GM23338 (cell line): ENCODE measurements around the gene PRDM1. TPM values are rescaled to one million over a fixed set of nuclear protein-coding genes. Genes with fewer than 3 reads are reported as not detected.

Experiments used
- ATAC-seq: fragments of 200-7000 bp; cut with Tn5 transposase; 3 replicates; pipeline ENCODE4 v1.9.1; 2020
- DNase-seq: peaks from one replicate; pipeline ENCODE4 v3.0.0-alpha.2; 2015; ENCODE audit warnings: low spot score
- H2AFZ ChIP-seq: fragments of 200-600 bp; sonication (generic); 2 replicates; pipeline ENCODE4 v1.8.0; 2016; ENCODE audit warnings: antibody characterized with exemption, mild to moderate bottlenecking, moderate library complexity
- H3F3A ChIP-seq: fragments of 200-600 bp; sonication (generic); replicated peaks from 2 replicates; pipeline ENCODE4 v1.8.0; 2017; ENCODE audit warnings: antibody characterized with exemption, mixed run types, low read depth
- H3K27ac ChIP-seq: fragments of 200-600 bp; sonication (generic); 2 replicates; pipeline ENCODE4 v1.6.1; 2016; ENCODE audit warnings: low read depth
- H3K27me3 ChIP-seq: fragments of 200-600 bp; sonication (generic); 2 replicates; pipeline ENCODE4 v1.8.0; 2016; ENCODE audit warnings: mild to moderate bottlenecking, mixed run types, moderate library complexity; ENCODE audit not compliant: insufficient read depth
- H3K36me3 ChIP-seq: fragments of 200-600 bp; sonication (generic); 2 replicates; pipeline ENCODE4 v1.8.0; 2016; ENCODE audit warnings: mild to moderate bottlenecking; ENCODE audit not compliant: insufficient read depth
- H3K4me1 ChIP-seq: fragments of 200-600 bp; sonication (generic); 2 replicates; pipeline ENCODE4 v1.8.0; 2016; ENCODE audit warnings: mild to moderate bottlenecking, moderate library complexity; ENCODE audit not compliant: insufficient read depth
- H3K4me2 ChIP-seq: fragments of 200-600 bp; sonication (generic); 2 replicates; pipeline ENCODE4 v1.7.1; 2017; ENCODE audit warnings: mixed run types
- H3K4me3 ChIP-seq: fragments of 200-600 bp; sonication (generic); 2 replicates; pipeline ENCODE4 v1.6.1; 2016; ENCODE audit warnings: mixed run types
- H3K79me2 ChIP-seq: fragments of 200-600 bp; sonication (generic); replicated peaks from 2 replicates; pipeline ENCODE4 v1.8.0; 2017; ENCODE audit warnings: mild to moderate bottlenecking; ENCODE audit not compliant: insufficient read depth
- H3K9me2 ChIP-seq: fragments of 200-600 bp; sonication (generic); 2 replicates; pipeline ENCODE4 v1.8.0; 2017; ENCODE audit not compliant: insufficient read depth
- H4K20me1 ChIP-seq: fragments of 200-600 bp; sonication (generic); replicated peaks from 2 replicates; pipeline ENCODE4 v1.8.0; 2017; ENCODE audit warnings: mild to moderate bottlenecking; ENCODE audit not compliant: insufficient read depth
- H3K27ac Mint-ChIP-seq: 2 replicates; pipeline ENCODE4 v1.8.0; 2020; ENCODE audit warnings: inconsistent platforms, mild to moderate bottlenecking, moderate library complexity, mixed read lengths
- H3K27me3 Mint-ChIP-seq: 3 replicates; pipeline ENCODE4 v1.8.0; 2022; ENCODE audit warnings: low read depth, mild to moderate bottlenecking, moderate library complexity, mixed read lengths, inconsistent platforms; ENCODE audit not compliant: insufficient read depth, poor library complexity
- H3K36me3 Mint-ChIP-seq: 3 replicates; pipeline ENCODE4 v1.8.0; 2021; ENCODE audit warnings: low read depth, mild to moderate bottlenecking, inconsistent platforms, moderate library complexity, mixed read lengths
- H3K4me1 Mint-ChIP-seq: 3 replicates; pipeline ENCODE4 v1.8.0; 2020; ENCODE audit warnings: mild to moderate bottlenecking, inconsistent platforms, mixed read lengths
- H3K4me3 Mint-ChIP-seq: 3 replicates; pipeline ENCODE4 v1.8.0; 2021; ENCODE audit warnings: moderate library complexity, mild to moderate bottlenecking, inconsistent platforms, mixed read lengths
- H3K9me3 Mint-ChIP-seq: 3 replicates; pipeline ENCODE4 v1.8.0; 2020; ENCODE audit warnings: moderate library complexity, mild to moderate bottlenecking, inconsistent platforms, mixed read lengths
- CREB1 ChIP-seq: fragments of 250-450 bp; sonication (Bioruptor Pico); IDR thresholded peaks from 2 replicates; pipeline ENCODE4 v1.5.0; 2020; ENCODE audit warnings: low read depth, mild to moderate bottlenecking, moderate library complexity
- EZH2 ChIP-seq: fragments of 200-600 bp; sonication (generic); IDR thresholded peaks from one replicate; pipeline ENCODE4 v1.8.0; 2017; ENCODE audit warnings: antibody characterized with exemption, mild to moderate bottlenecking, low read depth; ENCODE audit not compliant: unreplicated experiment
- EZH2phosphoT487 ChIP-seq: fragments of 200-600 bp; sonication (generic); IDR thresholded peaks from one replicate; pipeline ENCODE4 v1.8.1; 2018; ENCODE audit warnings: antibody characterized with exemption; ENCODE audit not compliant: unreplicated experiment
- JUNB ChIP-seq: IDR thresholded peaks from one replicate; pipeline ENCODE4 v1.6.1; 2016; ENCODE audit warnings: antibody characterized with exemption; ENCODE audit not compliant: unreplicated experiment
- NANOG ChIP-seq: IDR thresholded peaks from 2 replicates; pipeline ENCODE4 v1.6.1; 2016; ENCODE audit warnings: antibody characterized with exemption, borderline replicate concordance
- POLR2AphosphoS5 ChIP-seq: IDR thresholded peaks from 2 replicates; pipeline ENCODE4 v1.6.1; 2016; ENCODE audit warnings: antibody characterized with exemption, low read depth
- STAT1 ChIP-seq: IDR thresholded peaks from one replicate; pipeline ENCODE4 v1.6.1; 2016; ENCODE audit warnings: antibody characterized with exemption; ENCODE audit not compliant: unreplicated experiment
- ZNF114 ChIP-seq: fragments of 250-450 bp; sonication (Bioruptor Pico); IDR thresholded peaks from 2 replicates; pipeline ENCODE4 v1.5.0; 2020; ENCODE audit warnings: mild to moderate bottlenecking, moderate library complexity
- ZNF331 ChIP-seq: fragments of 250-450 bp; sonication (Bioruptor Pico); IDR thresholded peaks from 2 replicates; pipeline ENCODE4 v1.5.0; 2020; ENCODE audit warnings: low read depth, mild to moderate bottlenecking, moderate library complexity
- polyA plus RNA-seq: library from polyadenylated mRNA; unstranded; fragments of >200 nt; fragmentation: Nextera tagmentation; extraction: Ambion mirVana; gene quantifications from 2 replicates; pipeline ENCODE4 v1.2.1, GENCODE V29; 2016
- total RNA-seq: library from RNA; depleted of rRNA; stranded (reverse); fragments of >200 nt; shearing (Covaris generic); gene quantifications from 2 replicates; pipeline ENCODE4 v1.2.3, GENCODE V29; 2014
- TF ChIP-seq, protein P1 (sequence below), 2 experiments: fragments of 200-600 bp in 1 of 2; sonication (generic) in 1 of 2; conservative IDR thresholded peaks; 2 replicates each; pipeline versions ENCODE4 v1.5.1 to v1.6.1; 2016 to 2017; ENCODE audit warnings: antibody characterized with exemption in 2 of 2, low read depth in 2 of 2, mild to moderate bottlenecking in 2 of 2, moderate library complexity in 1 of 2
- TF ChIP-seq, protein P2 (sequence below): IDR thresholded peaks from one replicate; pipeline ENCODE4 v1.6.1; 2018; ENCODE audit warnings: antibody characterized with exemption; ENCODE audit not compliant: unreplicated experiment
- TF ChIP-seq, protein P3 (sequence below): fragments of 250-450 bp; sonication (Bioruptor Pico); IDR thresholded peaks from 2 replicates; pipeline ENCODE4 v1.5.0; 2020; ENCODE audit warnings: mild to moderate bottlenecking, moderate library complexity
- TF ChIP-seq, protein P4 (sequence below): IDR thresholded peaks from 2 replicates; pipeline ENCODE4 v1.6.1; 2016; ENCODE audit warnings: antibody characterized with exemption

Gene PRDM1
- total and polyA plus RNA-seq, 2 experiments from 2014 or later, result 0.65 to 0.73 TPM

DNA sequence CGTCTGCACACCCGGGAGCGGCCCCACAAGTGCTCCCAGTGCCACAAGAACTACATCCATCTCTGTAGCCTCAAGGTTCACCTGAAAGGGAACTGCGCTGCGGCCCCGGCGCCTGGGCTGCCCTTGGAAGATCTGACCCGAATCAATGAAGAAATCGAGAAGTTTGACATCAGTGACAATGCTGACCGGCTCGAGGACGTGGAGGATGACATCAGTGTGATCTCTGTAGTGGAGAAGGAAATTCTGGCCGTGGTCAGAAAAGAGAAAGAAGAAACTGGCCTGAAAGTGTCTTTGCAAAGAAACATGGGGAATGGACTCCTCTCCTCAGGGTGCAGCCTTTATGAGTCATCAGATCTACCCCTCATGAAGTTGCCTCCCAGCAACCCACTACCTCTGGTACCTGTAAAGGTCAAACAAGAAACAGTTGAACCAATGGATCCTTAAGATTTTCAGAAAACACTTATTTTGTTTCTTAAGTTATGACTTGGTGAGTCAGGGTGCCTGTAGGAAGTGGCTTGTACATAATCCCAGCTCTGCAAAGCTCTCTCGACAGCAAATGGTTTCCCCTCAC is 21.0 kb downstream of the PRDM1 start:
- H3K79me2 ChIP-seq, result no peaks in the 10 kb centered on the region
- no peak overlapping the region for H3K4me3 ChIP-seq
- Mint-ChIP-seq H3K36me3 (no peaks in the 10 kb centered on the region), H3K9me3 (no peaks in the 10 kb centered on the region), H3K4me1 (peaks cover 5% of the 10 kb centered on the region), H3K27ac (no peak overlapping the region), H3K27me3 (peaks cover 2% of the 10 kb centered on the region), H3K4me3 (no peak overlapping the region)
- no peak overlapping the region for H2AFZ ChIP-seq
- TF ChIP-seq NANOG, result no peak
- TF ChIP-seq, protein P1, sequence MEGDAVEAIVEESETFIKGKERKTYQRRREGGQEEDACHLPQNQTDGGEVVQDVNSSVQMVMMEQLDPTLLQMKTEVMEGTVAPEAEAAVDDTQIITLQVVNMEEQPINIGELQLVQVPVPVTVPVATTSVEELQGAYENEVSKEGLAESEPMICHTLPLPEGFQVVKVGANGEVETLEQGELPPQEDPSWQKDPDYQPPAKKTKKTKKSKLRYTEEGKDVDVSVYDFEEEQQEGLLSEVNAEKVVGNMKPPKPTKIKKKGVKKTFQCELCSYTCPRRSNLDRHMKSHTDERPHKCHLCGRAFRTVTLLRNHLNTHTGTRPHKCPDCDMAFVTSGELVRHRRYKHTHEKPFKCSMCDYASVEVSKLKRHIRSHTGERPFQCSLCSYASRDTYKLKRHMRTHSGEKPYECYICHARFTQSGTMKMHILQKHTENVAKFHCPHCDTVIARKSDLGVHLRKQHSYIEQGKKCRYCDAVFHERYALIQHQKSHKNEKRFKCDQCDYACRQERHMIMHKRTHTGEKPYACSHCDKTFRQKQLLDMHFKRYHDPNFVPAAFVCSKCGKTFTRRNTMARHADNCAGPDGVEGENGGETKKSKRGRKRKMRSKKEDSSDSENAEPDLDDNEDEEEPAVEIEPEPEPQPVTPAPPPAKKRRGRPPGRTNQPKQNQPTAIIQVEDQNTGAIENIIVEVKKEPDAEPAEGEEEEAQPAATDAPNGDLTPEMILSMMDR (conservative IDR thresholded peaks at IDR 0.05; ENCODE audit: low read depth in 2 of 2), result no peak
- TF ChIP-seq STAT1, result no peak
- TF ChIP-seq, protein P2, sequence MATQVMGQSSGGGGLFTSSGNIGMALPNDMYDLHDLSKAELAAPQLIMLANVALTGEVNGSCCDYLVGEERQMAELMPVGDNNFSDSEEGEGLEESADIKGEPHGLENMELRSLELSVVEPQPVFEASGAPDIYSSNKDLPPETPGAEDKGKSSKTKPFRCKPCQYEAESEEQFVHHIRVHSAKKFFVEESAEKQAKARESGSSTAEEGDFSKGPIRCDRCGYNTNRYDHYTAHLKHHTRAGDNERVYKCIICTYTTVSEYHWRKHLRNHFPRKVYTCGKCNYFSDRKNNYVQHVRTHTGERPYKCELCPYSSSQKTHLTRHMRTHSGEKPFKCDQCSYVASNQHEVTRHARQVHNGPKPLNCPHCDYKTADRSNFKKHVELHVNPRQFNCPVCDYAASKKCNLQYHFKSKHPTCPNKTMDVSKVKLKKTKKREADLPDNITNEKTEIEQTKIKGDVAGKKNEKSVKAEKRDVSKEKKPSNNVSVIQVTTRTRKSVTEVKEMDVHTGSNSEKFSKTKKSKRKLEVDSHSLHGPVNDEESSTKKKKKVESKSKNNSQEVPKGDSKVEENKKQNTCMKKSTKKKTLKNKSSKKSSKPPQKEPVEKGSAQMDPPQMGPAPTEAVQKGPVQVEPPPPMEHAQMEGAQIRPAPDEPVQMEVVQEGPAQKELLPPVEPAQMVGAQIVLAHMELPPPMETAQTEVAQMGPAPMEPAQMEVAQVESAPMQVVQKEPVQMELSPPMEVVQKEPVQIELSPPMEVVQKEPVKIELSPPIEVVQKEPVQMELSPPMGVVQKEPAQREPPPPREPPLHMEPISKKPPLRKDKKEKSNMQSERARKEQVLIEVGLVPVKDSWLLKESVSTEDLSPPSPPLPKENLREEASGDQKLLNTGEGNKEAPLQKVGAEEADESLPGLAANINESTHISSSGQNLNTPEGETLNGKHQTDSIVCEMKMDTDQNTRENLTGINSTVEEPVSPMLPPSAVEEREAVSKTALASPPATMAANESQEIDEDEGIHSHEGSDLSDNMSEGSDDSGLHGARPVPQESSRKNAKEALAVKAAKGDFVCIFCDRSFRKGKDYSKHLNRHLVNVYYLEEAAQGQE, result no peak
- no peak for TF ChIP-seq EZH2
- no peak for TF ChIP-seq JUNB
- no peak for TF ChIP-seq POLR2AphosphoS5
- TF ChIP-seq EZH2phosphoT487, result no peak
- TF ChIP-seq, protein P3, sequence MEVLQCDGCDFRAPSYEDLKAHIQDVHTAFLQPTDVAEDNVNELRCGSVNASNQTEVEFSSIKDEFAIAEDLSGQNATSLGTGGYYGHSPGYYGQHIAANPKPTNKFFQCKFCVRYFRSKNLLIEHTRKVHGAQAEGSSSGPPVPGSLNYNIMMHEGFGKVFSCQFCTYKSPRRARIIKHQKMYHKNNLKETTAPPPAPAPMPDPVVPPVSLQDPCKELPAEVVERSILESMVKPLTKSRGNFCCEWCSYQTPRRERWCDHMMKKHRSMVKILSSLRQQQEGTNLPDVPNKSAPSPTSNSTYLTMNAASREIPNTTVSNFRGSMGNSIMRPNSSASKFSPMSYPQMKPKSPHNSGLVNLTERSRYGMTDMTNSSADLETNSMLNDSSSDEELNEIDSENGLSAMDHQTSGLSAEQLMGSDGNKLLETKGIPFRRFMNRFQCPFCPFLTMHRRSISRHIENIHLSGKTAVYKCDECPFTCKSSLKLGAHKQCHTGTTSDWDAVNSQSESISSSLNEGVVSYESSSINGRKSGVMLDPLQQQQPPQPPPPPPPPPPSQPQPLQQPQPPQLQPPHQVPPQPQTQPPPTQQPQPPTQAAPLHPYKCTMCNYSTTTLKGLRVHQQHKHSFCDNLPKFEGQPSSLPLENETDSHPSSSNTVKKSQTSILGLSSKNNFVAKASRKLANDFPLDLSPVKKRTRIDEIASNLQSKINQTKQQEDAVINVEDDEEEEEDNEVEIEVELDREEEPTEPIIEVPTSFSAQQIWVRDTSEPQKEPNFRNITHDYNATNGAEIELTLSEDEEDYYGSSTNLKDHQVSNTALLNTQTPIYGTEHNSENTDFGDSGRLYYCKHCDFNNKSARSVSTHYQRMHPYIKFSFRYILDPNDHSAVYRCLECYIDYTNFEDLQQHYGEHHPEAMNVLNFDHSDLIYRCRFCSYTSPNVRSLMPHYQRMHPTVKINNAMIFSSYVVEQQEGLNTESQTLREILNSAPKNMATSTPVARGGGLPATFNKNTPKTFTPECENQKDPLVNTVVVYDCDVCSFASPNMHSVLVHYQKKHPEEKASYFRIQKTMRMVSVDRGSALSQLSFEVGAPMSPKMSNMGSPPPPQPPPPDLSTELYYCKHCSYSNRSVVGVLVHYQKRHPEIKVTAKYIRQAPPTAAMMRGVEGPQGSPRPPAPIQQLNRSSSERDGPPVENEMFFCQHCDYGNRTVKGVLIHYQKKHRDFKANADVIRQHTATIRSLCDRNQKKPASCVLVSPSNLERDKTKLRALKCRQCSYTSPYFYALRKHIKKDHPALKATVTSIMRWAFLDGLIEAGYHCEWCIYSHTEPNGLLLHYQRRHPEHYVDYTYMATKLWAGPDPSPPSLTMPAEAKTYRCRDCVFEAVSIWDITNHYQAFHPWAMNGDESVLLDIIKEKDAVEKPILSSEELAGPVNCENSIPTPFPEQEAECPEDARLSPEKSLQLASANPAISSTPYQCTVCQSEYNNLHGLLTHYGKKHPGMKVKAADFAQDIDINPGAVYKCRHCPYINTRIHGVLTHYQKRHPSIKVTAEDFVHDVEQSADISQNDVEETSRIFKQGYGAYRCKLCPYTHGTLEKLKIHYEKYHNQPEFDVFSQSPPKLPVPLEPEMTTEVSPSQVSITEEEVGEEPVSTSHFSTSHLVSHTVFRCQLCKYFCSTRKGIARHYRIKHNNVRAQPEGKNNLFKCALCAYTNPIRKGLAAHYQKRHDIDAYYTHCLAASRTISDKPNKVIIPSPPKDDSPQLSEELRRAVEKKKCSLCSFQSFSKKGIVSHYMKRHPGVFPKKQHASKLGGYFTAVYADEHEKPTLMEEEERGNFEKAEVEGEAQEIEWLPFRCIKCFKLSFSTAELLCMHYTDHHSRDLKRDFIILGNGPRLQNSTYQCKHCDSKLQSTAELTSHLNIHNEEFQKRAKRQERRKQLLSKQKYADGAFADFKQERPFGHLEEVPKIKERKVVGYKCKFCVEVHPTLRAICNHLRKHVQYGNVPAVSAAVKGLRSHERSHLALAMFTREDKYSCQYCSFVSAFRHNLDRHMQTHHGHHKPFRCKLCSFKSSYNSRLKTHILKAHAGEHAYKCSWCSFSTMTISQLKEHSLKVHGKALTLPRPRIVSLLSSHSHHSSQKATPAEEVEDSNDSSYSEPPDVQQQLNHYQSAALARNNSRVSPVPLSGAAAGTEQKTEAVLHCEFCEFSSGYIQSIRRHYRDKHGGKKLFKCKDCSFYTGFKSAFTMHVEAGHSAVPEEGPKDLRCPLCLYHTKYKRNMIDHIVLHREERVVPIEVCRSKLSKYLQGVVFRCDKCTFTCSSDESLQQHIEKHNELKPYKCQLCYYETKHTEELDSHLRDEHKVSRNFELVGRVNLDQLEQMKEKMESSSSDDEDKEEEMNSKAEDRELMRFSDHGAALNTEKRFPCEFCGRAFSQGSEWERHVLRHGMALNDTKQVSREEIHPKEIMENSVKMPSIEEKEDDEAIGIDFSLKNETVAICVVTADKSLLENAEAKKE (CRISPR knock-in tag), result no peak
- TF ChIP-seq ZNF331 (CRISPR knock-in tag), result no peak
- TF ChIP-seq ZNF114 (CRISPR knock-in tag), result no peak
- TF ChIP-seq CREB1 (CRISPR knock-in tag), result no peak
- TF ChIP-seq, protein P4, sequence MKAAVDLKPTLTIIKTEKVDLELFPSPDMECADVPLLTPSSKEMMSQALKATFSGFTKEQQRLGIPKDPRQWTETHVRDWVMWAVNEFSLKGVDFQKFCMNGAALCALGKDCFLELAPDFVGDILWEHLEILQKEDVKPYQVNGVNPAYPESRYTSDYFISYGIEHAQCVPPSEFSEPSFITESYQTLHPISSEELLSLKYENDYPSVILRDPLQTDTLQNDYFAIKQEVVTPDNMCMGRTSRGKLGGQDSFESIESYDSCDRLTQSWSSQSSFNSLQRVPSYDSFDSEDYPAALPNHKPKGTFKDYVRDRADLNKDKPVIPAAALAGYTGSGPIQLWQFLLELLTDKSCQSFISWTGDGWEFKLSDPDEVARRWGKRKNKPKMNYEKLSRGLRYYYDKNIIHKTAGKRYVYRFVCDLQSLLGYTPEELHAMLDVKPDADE, result no peak
- H3K27ac ChIP-seq, result no peak overlapping the region
- H3K4me1 ChIP-seq, result 0 out of 2 replicates have a peak, but pooled peaks cover 5% of the 10 kb centered on the region
- no peaks in the 10 kb centered on the region for H3K27me3 ChIP-seq
- DNase-seq (no peak), ATAC-seq (no peak)
- no peak overlapping the region for H3K4me2 ChIP-seq
- no peaks in the 10 kb centered on the region for H3F3A ChIP-seq
- no peaks in the 10 kb centered on the region for H3K36me3 ChIP-seq
- no peaks in the 10 kb centered on the region for H4K20me1 ChIP-seq
- no peaks in the 10 kb centered on the region for H3K9me2 ChIP-seq
